GM23338 (cell line): ENCODE data around the gene MLXIPL. TPM values are rescaled to one million over a fixed set of nuclear protein-coding genes. Genes with fewer than 3 reads are reported as not detected.

Experiments
- ATAC-seq: fragments of 200-7000 bp; cut with Tn5 transposase; 3 replicates; pipeline ENCODE4 v1.9.1; 2020
- DNase-seq: peaks from one replicate; pipeline ENCODE4 v3.0.0-alpha.2; 2015; ENCODE audit warnings: low spot score
- H2AFZ ChIP-seq: fragments of 200-600 bp; sonication (generic); 2 replicates; pipeline ENCODE4 v1.8.0; 2016; ENCODE audit warnings: antibody characterized with exemption, mild to moderate bottlenecking, moderate library complexity
- H3F3A ChIP-seq: fragments of 200-600 bp; sonication (generic); replicated peaks from 2 replicates; pipeline ENCODE4 v1.8.0; 2017; ENCODE audit warnings: antibody characterized with exemption, mixed run types, low read depth
- H3K27ac ChIP-seq: fragments of 200-600 bp; sonication (generic); 2 replicates; pipeline ENCODE4 v1.6.1; 2016; ENCODE audit warnings: low read depth
- H3K27me3 ChIP-seq: fragments of 200-600 bp; sonication (generic); 2 replicates; pipeline ENCODE4 v1.8.0; 2016; ENCODE audit warnings: mild to moderate bottlenecking, mixed run types, moderate library complexity; ENCODE audit not compliant: insufficient read depth
- H3K36me3 ChIP-seq: fragments of 200-600 bp; sonication (generic); 2 replicates; pipeline ENCODE4 v1.8.0; 2016; ENCODE audit warnings: mild to moderate bottlenecking; ENCODE audit not compliant: insufficient read depth
- H3K4me1 ChIP-seq: fragments of 200-600 bp; sonication (generic); 2 replicates; pipeline ENCODE4 v1.8.0; 2016; ENCODE audit warnings: mild to moderate bottlenecking, moderate library complexity; ENCODE audit not compliant: insufficient read depth
- H3K4me2 ChIP-seq: fragments of 200-600 bp; sonication (generic); 2 replicates; pipeline ENCODE4 v1.7.1; 2017; ENCODE audit warnings: mixed run types
- H3K4me3 ChIP-seq: fragments of 200-600 bp; sonication (generic); 2 replicates; pipeline ENCODE4 v1.6.1; 2016; ENCODE audit warnings: mixed run types
- H3K79me2 ChIP-seq: fragments of 200-600 bp; sonication (generic); replicated peaks from 2 replicates; pipeline ENCODE4 v1.8.0; 2017; ENCODE audit warnings: mild to moderate bottlenecking; ENCODE audit not compliant: insufficient read depth
- H3K9me2 ChIP-seq: fragments of 200-600 bp; sonication (generic); 2 replicates; pipeline ENCODE4 v1.8.0; 2017; ENCODE audit not compliant: insufficient read depth
- H4K20me1 ChIP-seq: fragments of 200-600 bp; sonication (generic); replicated peaks from 2 replicates; pipeline ENCODE4 v1.8.0; 2017; ENCODE audit warnings: mild to moderate bottlenecking; ENCODE audit not compliant: insufficient read depth
- H3K27ac Mint-ChIP-seq: 2 replicates; pipeline ENCODE4 v1.8.0; 2020; ENCODE audit warnings: inconsistent platforms, mild to moderate bottlenecking, moderate library complexity, mixed read lengths
- H3K27me3 Mint-ChIP-seq: 3 replicates; pipeline ENCODE4 v1.8.0; 2022; ENCODE audit warnings: low read depth, mild to moderate bottlenecking, moderate library complexity, mixed read lengths, inconsistent platforms; ENCODE audit not compliant: insufficient read depth, poor library complexity
- H3K36me3 Mint-ChIP-seq: 3 replicates; pipeline ENCODE4 v1.8.0; 2021; ENCODE audit warnings: low read depth, mild to moderate bottlenecking, inconsistent platforms, moderate library complexity, mixed read lengths
- H3K4me1 Mint-ChIP-seq: 3 replicates; pipeline ENCODE4 v1.8.0; 2020; ENCODE audit warnings: mild to moderate bottlenecking, inconsistent platforms, mixed read lengths
- H3K4me3 Mint-ChIP-seq: 3 replicates; pipeline ENCODE4 v1.8.0; 2021; ENCODE audit warnings: moderate library complexity, mild to moderate bottlenecking, inconsistent platforms, mixed read lengths
- H3K9me3 Mint-ChIP-seq: 3 replicates; pipeline ENCODE4 v1.8.0; 2020; ENCODE audit warnings: moderate library complexity, mild to moderate bottlenecking, inconsistent platforms, mixed read lengths
- CREB1 ChIP-seq: fragments of 250-450 bp; sonication (Bioruptor Pico); IDR thresholded peaks from 2 replicates; pipeline ENCODE4 v1.5.0; 2020; ENCODE audit warnings: low read depth, mild to moderate bottlenecking, moderate library complexity
- ETS1 ChIP-seq: IDR thresholded peaks from 2 replicates; pipeline ENCODE4 v1.6.1; 2016; ENCODE audit warnings: antibody characterized with exemption
- EZH2 ChIP-seq: fragments of 200-600 bp; sonication (generic); IDR thresholded peaks from one replicate; pipeline ENCODE4 v1.8.0; 2017; ENCODE audit warnings: antibody characterized with exemption, mild to moderate bottlenecking, low read depth; ENCODE audit not compliant: unreplicated experiment
- EZH2phosphoT487 ChIP-seq: fragments of 200-600 bp; sonication (generic); IDR thresholded peaks from one replicate; pipeline ENCODE4 v1.8.1; 2018; ENCODE audit warnings: antibody characterized with exemption; ENCODE audit not compliant: unreplicated experiment
- JUNB ChIP-seq: IDR thresholded peaks from one replicate; pipeline ENCODE4 v1.6.1; 2016; ENCODE audit warnings: antibody characterized with exemption; ENCODE audit not compliant: unreplicated experiment
- NANOG ChIP-seq: IDR thresholded peaks from 2 replicates; pipeline ENCODE4 v1.6.1; 2016; ENCODE audit warnings: antibody characterized with exemption, borderline replicate concordance
- POLR2AphosphoS5 ChIP-seq: IDR thresholded peaks from 2 replicates; pipeline ENCODE4 v1.6.1; 2016; ENCODE audit warnings: antibody characterized with exemption, low read depth
- REST ChIP-seq: IDR thresholded peaks from one replicate; pipeline ENCODE4 v1.6.1; 2018; ENCODE audit warnings: antibody characterized with exemption; ENCODE audit not compliant: unreplicated experiment
- STAT1 ChIP-seq: IDR thresholded peaks from one replicate; pipeline ENCODE4 v1.6.1; 2016; ENCODE audit warnings: antibody characterized with exemption; ENCODE audit not compliant: unreplicated experiment
- ZNF114 ChIP-seq: fragments of 250-450 bp; sonication (Bioruptor Pico); IDR thresholded peaks from 2 replicates; pipeline ENCODE4 v1.5.0; 2020; ENCODE audit warnings: mild to moderate bottlenecking, moderate library complexity
- ZNF331 ChIP-seq: fragments of 250-450 bp; sonication (Bioruptor Pico); IDR thresholded peaks from 2 replicates; pipeline ENCODE4 v1.5.0; 2020; ENCODE audit warnings: low read depth, mild to moderate bottlenecking, moderate library complexity
- ZNF462 ChIP-seq: fragments of 250-450 bp; sonication (Bioruptor Pico); IDR thresholded peaks from 2 replicates; pipeline ENCODE4 v1.5.0; 2020; ENCODE audit warnings: mild to moderate bottlenecking, moderate library complexity
- polyA plus RNA-seq: library from polyadenylated mRNA; unstranded; fragments of >200 nt; fragmentation: Nextera tagmentation; extraction: Ambion mirVana; gene quantifications from 2 replicates; pipeline ENCODE4 v1.2.1, GENCODE V29; 2016
- total RNA-seq: library from RNA; depleted of rRNA; stranded (reverse); fragments of >200 nt; shearing (Covaris generic); gene quantifications from 2 replicates; pipeline ENCODE4 v1.2.3, GENCODE V29; 2014
- TF ChIP-seq, protein P1 (sequence below), 2 experiments: fragments of 200-600 bp in 1 of 2; sonication (generic) in 1 of 2; conservative IDR thresholded peaks; 2 replicates each; pipeline versions ENCODE4 v1.5.1 to v1.6.1; 2016 to 2017; ENCODE audit warnings: antibody characterized with exemption in 2 of 2, low read depth in 2 of 2, mild to moderate bottlenecking in 2 of 2, moderate library complexity in 1 of 2

Gene MLXIPL
- total and polyA plus RNA-seq, 2 experiments from 2014 or later: 13.7 to 25.7 TPM

- peaks cover 5% of the 10 kb centered on the region for H3K4me1 Mint-ChIP-seq
- Histone ChIP-seq H3K79me2 (no peaks in the 10 kb centered on the region), H3K36me3 (no peaks in the 10 kb centered on the region; the same call in 1 of the 2 replicates), H3K4me1 (no peaks in the 10 kb centered on the region), H2AFZ (no peak overlapping the region), H4K20me1 (no peaks in the 10 kb centered on the region), H3K27ac (no peak overlapping the region), H3K9me2 (no peaks in the 10 kb centered on the region), H3F3A (0 out of 2 replicates have a peak, but pooled peaks cover 5% of the 10 kb centered on the region), H3K4me2 (no peak overlapping the region), H3K27me3 (no peaks in the 10 kb centered on the region), H3K4me3 (no peak overlapping the region)
- H3K36me3 Mint-ChIP-seq: no peaks in the 10 kb centered on the region; the same call in 1 of the 3 replicates
- H3K27me3 Mint-ChIP-seq: peaks cover 5% of the 10 kb centered on the region
- H3K27ac Mint-ChIP-seq: no peak overlapping the region
- ATAC-seq (no peak), DNase-seq (no peak)
- no peaks in the 10 kb centered on the region for H3K9me3 Mint-ChIP-seq
- TF ChIP-seq REST: no peak
- TF ChIP-seq ETS1: no peak
- no peak for TF ChIP-seq ZNF114 (CRISPR knock-in tag)
- no peak for TF ChIP-seq POLR2AphosphoS5
- TF ChIP-seq, protein P1, sequence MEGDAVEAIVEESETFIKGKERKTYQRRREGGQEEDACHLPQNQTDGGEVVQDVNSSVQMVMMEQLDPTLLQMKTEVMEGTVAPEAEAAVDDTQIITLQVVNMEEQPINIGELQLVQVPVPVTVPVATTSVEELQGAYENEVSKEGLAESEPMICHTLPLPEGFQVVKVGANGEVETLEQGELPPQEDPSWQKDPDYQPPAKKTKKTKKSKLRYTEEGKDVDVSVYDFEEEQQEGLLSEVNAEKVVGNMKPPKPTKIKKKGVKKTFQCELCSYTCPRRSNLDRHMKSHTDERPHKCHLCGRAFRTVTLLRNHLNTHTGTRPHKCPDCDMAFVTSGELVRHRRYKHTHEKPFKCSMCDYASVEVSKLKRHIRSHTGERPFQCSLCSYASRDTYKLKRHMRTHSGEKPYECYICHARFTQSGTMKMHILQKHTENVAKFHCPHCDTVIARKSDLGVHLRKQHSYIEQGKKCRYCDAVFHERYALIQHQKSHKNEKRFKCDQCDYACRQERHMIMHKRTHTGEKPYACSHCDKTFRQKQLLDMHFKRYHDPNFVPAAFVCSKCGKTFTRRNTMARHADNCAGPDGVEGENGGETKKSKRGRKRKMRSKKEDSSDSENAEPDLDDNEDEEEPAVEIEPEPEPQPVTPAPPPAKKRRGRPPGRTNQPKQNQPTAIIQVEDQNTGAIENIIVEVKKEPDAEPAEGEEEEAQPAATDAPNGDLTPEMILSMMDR (conservative IDR thresholded peaks at IDR 0.05; ENCODE audit: low read depth in 2 of 2): no peak
- TF ChIP-seq CREB1: no peak
- TF ChIP-seq NANOG: no peak
- no peak for TF ChIP-seq STAT1
- no peak for TF ChIP-seq ZNF331 (CRISPR knock-in tag)
- no peak for TF ChIP-seq EZH2phosphoT487
- no peak for TF ChIP-seq ZNF462
- TF ChIP-seq EZH2: no peak
- TF ChIP-seq JUNB: no peak
- H3K4me3 Mint-ChIP-seq: no peak overlapping the region
These were observed 10.2 kb downstream of the MLXIPL start for GRCh38 chr7:73613954-73614735.
